Panc1 (cell line): Measurements from ENCODE around the gene TRABD2A. TPM values are rescaled to one million over a fixed set of nuclear protein-coding genes. Genes with fewer than 3 reads are reported as not detected.

Experiments
- ATAC-seq: fragments of 200-7000 bp; cut with Tn5 transposase; 2 replicates; pipeline ENCODE4 v1.9.1; 2020; ENCODE audit warnings: mild to moderate bottlenecking, moderate library complexity
- BruUV-seq: library from RNA; stranded (reverse); fragments of 400-500 nt; replicated peaks from 2 replicates; lab custom pipeline; 2021; lab: Mats Ljungman, UMichigan
- CTCF ChIA-PET: fragments of 300-600 bp; sonication (Branson Sonifier 250); formaldehyde crosslinking; loops from one replicate; lab custom pipeline; 2022; ENCODE audit warnings: antibody characterized with exemption; lab: Charles Lee
- POLR2A ChIA-PET: fragments of 300-600 bp; sonication (Branson Sonifier 250); formaldehyde crosslinking; loops from one replicate; lab custom pipeline; 2022; ENCODE audit warnings: antibody characterized with exemption; lab: Charles Lee
- DNase-seq: peaks from one replicate; pipeline ENCODE4 v3.0.0-alpha.2; 2010; ENCODE audit warnings: low read depth, low spot score
- H3K27ac ChIP-seq: 2 replicates; pipeline ENCODE4 v1.5.1; 2011; ENCODE audit warnings: mild to moderate bottlenecking, low read length, inconsistent platforms
- H3K27me3 ChIP-seq: fragments of 200-500 bp; sonication (Bioruptor generic); 2 replicates; pipeline ENCODE4 v1.6.0; 2014; ENCODE audit warnings: low read length, inconsistent platforms; ENCODE audit not compliant: control insufficient read depth, insufficient read depth
- H3K36me3 ChIP-seq: fragments of 200-500 bp; sonication (Bioruptor generic); 2 replicates; pipeline ENCODE4 v1.5.1; 2014; ENCODE audit warnings: inconsistent platforms, mild to moderate bottlenecking, low read length, moderate library complexity; ENCODE audit not compliant: control insufficient read depth, insufficient read depth
- H3K4me1 ChIP-seq: 2 replicates; pipeline ENCODE4 v1.5.1; 2011; ENCODE audit warnings: inconsistent platforms, mild to moderate bottlenecking, low read length, moderate library complexity; ENCODE audit not compliant: control insufficient read depth, insufficient read depth
- H3K4me3 ChIP-seq, 2 experiments: 2 replicates each; pipeline ENCODE4 v1.5.1; 2011 to 2012; ENCODE audit warnings: low read depth in 2 of 2, low read length in 2 of 2, mild to moderate bottlenecking in 2 of 2, inconsistent platforms in 1 of 2, moderate library complexity in 1 of 2
- H3K9me3 ChIP-seq: fragments of 200-500 bp; sonication (Bioruptor generic); 2 replicates; pipeline ENCODE4 v1.5.1; 2014; ENCODE audit warnings: low read depth, mild to moderate bottlenecking, inconsistent platforms, low read length, moderate library complexity; ENCODE audit not compliant: control insufficient read depth, insufficient read depth
- POLR2AphosphoS5 ChIP-seq: IDR thresholded peaks from 2 replicates; pipeline ENCODE4 v1.6.1; 2012; ENCODE audit warnings: mild to moderate bottlenecking, low read depth, low read length, moderate library complexity
- SIN3A ChIP-seq: IDR thresholded peaks from 2 replicates; pipeline ENCODE4 v1.6.1; 2012; ENCODE audit warnings: low read depth, mild to moderate bottlenecking, low read length, moderate library complexity, borderline replicate concordance; ENCODE audit not compliant: insufficient read depth
- TCF7L2 ChIP-seq: IDR thresholded peaks from 2 replicates; pipeline ENCODE4 v1.6.1; 2011; ENCODE audit warnings: mild to moderate bottlenecking, low read depth, low read length, inconsistent platforms
- in situ Hi-C: cut with HindIII; loops from 2 replicates; pipeline ENCODE4 v1.10.0; 2016; ENCODE audit warnings: low sequenced_read_pairs, low pct_unique_long_range_greater_than_20kb
- intact Hi-C: fragments of 100-400 bp; cut with micrococcal nuclease; formaldehyde crosslinking; loops from one replicate; pipeline ENCODE4 v1.10.0; 2022; ENCODE audit not compliant: unreplicated experiment
- total RNA-seq: library from RNA; stranded (reverse); gene quantifications from one replicate; pipeline ENCODE4 v1.2.1, GENCODE V29; 2021; ENCODE audit not compliant: unreplicated experiment
- TF ChIP-seq, protein P1 (sequence below): fragments of 450-650 bp; IDR thresholded peaks from 2 replicates; pipeline ENCODE4 v1.5.1; 2017; ENCODE audit warnings: mild to moderate bottlenecking
- TF ChIP-seq, protein P2 (sequence below), 2 experiments: IDR thresholded peaks; 2 replicates each; pipeline ENCODE4 v1.6.1; 2011 to 2012; ENCODE audit warnings: low read depth in 2 of 2, control low read depth in 1 of 2, low read length in 1 of 2, mild to moderate bottlenecking in 1 of 2, moderate library complexity in 1 of 2; ENCODE audit not compliant: insufficient read depth in 1 of 2

Gene TRABD2A
- total RNA-seq, 1 experiment from 2014 or later = 1.7 TPM

DNA sequence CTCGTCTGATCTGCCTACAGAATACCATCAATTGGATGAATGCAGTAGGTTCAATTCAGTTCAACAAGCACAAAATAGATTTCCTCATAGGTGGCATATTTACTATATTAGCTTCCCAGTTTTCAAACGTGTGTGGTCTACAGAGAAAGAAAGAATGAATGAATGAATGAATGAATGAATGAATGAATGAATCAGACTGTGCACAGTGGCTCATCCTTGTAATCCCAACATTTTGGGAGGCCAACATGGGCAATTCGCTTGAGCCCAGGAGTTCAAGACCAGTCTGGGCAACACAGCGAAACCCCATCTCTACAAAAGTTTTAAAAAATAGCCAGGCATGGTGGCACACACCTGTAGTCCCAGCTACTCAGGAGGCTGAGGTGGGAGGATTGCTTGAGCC, 94.9 kb downstream of the TRABD2A start:
- no peak for DNase-seq
- POLR2A ChIA-PET = no interaction called here
- Histone ChIP-seq H3K9me3 (no peaks in the 10 kb centered on the region), H3K4me3 (no peak overlapping the region), H3K4me1 (no peaks in the 10 kb centered on the region), H3K27me3 (no peaks in the 10 kb centered on the region), H3K36me3 (no peaks in the 10 kb centered on the region), H3K27ac (no peak overlapping the region)
- CTCF ChIA-PET = no interaction called here
- in situ Hi-C loops = no loop called here
- BruUV-seq = no TSS peak
- no peak for ATAC-seq
- intact Hi-C loops = no loop called here
- no peak for TF ChIP-seq SIN3A

- H3K4me3 ChIP-seq = no peak overlapping the region
- no peak for TF ChIP-seq SIN3A
- TF ChIP-seq TCF7L2 = no peak
- TF ChIP-seq, protein P1, sequence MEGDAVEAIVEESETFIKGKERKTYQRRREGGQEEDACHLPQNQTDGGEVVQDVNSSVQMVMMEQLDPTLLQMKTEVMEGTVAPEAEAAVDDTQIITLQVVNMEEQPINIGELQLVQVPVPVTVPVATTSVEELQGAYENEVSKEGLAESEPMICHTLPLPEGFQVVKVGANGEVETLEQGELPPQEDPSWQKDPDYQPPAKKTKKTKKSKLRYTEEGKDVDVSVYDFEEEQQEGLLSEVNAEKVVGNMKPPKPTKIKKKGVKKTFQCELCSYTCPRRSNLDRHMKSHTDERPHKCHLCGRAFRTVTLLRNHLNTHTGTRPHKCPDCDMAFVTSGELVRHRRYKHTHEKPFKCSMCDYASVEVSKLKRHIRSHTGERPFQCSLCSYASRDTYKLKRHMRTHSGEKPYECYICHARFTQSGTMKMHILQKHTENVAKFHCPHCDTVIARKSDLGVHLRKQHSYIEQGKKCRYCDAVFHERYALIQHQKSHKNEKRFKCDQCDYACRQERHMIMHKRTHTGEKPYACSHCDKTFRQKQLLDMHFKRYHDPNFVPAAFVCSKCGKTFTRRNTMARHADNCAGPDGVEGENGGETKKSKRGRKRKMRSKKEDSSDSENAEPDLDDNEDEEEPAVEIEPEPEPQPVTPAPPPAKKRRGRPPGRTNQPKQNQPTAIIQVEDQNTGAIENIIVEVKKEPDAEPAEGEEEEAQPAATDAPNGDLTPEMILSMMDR = no peak
- TF ChIP-seq, protein P2, sequence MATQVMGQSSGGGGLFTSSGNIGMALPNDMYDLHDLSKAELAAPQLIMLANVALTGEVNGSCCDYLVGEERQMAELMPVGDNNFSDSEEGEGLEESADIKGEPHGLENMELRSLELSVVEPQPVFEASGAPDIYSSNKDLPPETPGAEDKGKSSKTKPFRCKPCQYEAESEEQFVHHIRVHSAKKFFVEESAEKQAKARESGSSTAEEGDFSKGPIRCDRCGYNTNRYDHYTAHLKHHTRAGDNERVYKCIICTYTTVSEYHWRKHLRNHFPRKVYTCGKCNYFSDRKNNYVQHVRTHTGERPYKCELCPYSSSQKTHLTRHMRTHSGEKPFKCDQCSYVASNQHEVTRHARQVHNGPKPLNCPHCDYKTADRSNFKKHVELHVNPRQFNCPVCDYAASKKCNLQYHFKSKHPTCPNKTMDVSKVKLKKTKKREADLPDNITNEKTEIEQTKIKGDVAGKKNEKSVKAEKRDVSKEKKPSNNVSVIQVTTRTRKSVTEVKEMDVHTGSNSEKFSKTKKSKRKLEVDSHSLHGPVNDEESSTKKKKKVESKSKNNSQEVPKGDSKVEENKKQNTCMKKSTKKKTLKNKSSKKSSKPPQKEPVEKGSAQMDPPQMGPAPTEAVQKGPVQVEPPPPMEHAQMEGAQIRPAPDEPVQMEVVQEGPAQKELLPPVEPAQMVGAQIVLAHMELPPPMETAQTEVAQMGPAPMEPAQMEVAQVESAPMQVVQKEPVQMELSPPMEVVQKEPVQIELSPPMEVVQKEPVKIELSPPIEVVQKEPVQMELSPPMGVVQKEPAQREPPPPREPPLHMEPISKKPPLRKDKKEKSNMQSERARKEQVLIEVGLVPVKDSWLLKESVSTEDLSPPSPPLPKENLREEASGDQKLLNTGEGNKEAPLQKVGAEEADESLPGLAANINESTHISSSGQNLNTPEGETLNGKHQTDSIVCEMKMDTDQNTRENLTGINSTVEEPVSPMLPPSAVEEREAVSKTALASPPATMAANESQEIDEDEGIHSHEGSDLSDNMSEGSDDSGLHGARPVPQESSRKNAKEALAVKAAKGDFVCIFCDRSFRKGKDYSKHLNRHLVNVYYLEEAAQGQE (IDR thresholded peaks at IDR 0.05; ENCODE audit: insufficient read depth in 1 of 2, low read depth in 2 of 2, low read length in 1 of 2) = no peak
- TF ChIP-seq POLR2AphosphoS5 = no peak
- no peaks in the 10 kb centered on the region for H3K9me3 ChIP-seq
- intact Hi-C loops = no loop called here
- H3K36me3 ChIP-seq = no peaks in the 10 kb centered on the region
- in situ Hi-C loops = no loop called here
- H3K27ac ChIP-seq = no peak overlapping the region
- ATAC-seq (no peak), DNase-seq (no peak)
- H3K27me3 ChIP-seq = no peaks in the 10 kb centered on the region
- ChIA-PET POLR2A (no interaction called here), CTCF (no interaction called here)
- no TSS peak for BruUV-seq
- H3K4me1 ChIP-seq = no peaks in the 10 kb centered on the region
Measured at GRCh38 chr2:84782717-84783442, 98.0 kb downstream of the TRABD2A start.

DNA sequence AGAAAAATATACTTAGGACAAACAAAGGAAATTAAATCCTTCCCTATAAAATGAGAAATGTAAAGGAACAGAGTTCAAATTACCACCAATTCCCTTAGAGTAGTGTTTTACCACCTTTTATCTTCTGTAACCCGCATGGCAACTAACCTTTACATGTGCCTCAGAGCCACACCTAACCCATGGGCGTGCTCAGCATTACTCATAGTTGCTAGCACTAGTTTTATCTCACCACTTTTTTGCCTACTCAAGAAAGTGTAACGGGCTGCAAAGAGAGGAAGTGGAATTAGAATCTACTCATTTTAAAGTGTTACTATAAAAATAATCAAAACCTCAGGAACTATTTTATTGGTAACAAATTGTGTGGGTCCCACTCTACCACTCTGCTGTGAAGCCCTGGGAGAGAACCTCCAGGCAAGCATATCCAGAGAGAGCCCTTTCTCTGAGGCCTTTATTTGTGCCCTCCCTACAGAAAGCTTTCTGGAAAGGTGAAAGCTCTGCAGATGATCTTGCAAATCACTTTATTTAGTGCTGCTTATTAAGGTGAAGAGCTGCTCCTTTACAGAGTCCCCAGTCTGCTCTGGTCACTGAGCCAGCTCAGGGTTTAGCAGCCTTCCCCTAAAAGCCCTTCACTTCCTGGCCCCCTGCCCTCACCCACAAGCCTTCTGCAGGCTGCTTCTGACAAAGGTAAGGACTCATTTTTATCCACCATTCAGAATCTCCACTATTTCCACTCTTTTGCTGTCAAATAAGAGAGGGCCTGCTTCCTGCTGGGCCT, 98.8 kb downstream of the TRABD2A start:
- H3K27me3 ChIP-seq = no peaks in the 10 kb centered on the region
- intact Hi-C loops = no loop called here
- BruUV-seq = no TSS peak
- no peaks in the 10 kb centered on the region for H3K36me3 ChIP-seq
- no peaks in the 10 kb centered on the region for H3K4me1 ChIP-seq
- ChIA-PET CTCF (no interaction called here), POLR2A (no interaction called here)
- DNase-seq (no peak), ATAC-seq (no peak)
- no peaks in the 10 kb centered on the region for H3K9me3 ChIP-seq
- H3K4me3 ChIP-seq = no peak overlapping the region
- no peak overlapping the region for H3K27ac ChIP-seq
- TF ChIP-seq POLR2AphosphoS5 = no peak
- TF ChIP-seq TCF7L2 = no peak
- TF ChIP-seq, protein P2 (IDR thresholded peaks at IDR 0.05; ENCODE audit: insufficient read depth in 1 of 2, low read depth in 2 of 2, low read length in 1 of 2) = no peak
- TF ChIP-seq, protein P1 = no peak
- TF ChIP-seq SIN3A = no peak
- in situ Hi-C loops = no loop called here
